ENCODE data around the gene TCEAL4. TPM values are rescaled to one million over a fixed set of nuclear protein-coding genes. Genes with fewer than 3 reads are reported as not detected.

TCEAL4 gene
- total and polyA plus RNA-seq, 2 donors (not counting 1 experiment from before 2014, with no cell fraction given) = 63.6 to 75.7 TPM

- Histone ChIP-seq H3K36me3 (ENCODE audit: control insufficient read depth, insufficient read depth, low read length) (no peaks in the 10 kb centered on the region), H3K4me3 (replicated peaks in 1 of 4; ENCODE audit: control extremely low read depth in 1 of 4, insufficient read depth in 1 of 4, low read depth in 3 of 4, low read length in 4 of 4) (peak overlapping the region; percentile 61 to 75 (median 64)), H4K20me1 (ENCODE audit: control insufficient read depth, extremely low read depth, insufficient read depth, low read length) (no peaks in the 10 kb centered on the region), H3K4me1 (ENCODE audit: control insufficient read depth, extremely low read depth, insufficient read depth, low read length) (no peaks in the 10 kb centered on the region), H3K9me3 (ENCODE audit: control insufficient read depth, insufficient read depth, low read depth, low read length) (no peaks in the 10 kb centered on the region), H3K27me3 (ENCODE audit: control insufficient read depth, insufficient read depth, low read length) (no peaks in the 10 kb centered on the region), H3K4me2 (ENCODE audit: extremely low read depth, insufficient read depth, low read length) (peak overlapping the region; percentile 64), H3K9ac (ENCODE audit: insufficient read depth, low read length) (peak overlapping the region; percentile 89), H2AFZ (ENCODE audit: low read length) (peak overlapping the region; percentile 30), H3K27ac (ENCODE audit: insufficient read depth, low read length) (peak overlapping the region; percentile 89), H3K79me2 (ENCODE audit: control insufficient read depth, insufficient read depth, low read length) (no peaks in the 10 kb centered on the region)
- DNase-seq (ENCODE audit: low read depth in 2 of 2) = no peak
- TF ChIP-seq, protein P1, sequence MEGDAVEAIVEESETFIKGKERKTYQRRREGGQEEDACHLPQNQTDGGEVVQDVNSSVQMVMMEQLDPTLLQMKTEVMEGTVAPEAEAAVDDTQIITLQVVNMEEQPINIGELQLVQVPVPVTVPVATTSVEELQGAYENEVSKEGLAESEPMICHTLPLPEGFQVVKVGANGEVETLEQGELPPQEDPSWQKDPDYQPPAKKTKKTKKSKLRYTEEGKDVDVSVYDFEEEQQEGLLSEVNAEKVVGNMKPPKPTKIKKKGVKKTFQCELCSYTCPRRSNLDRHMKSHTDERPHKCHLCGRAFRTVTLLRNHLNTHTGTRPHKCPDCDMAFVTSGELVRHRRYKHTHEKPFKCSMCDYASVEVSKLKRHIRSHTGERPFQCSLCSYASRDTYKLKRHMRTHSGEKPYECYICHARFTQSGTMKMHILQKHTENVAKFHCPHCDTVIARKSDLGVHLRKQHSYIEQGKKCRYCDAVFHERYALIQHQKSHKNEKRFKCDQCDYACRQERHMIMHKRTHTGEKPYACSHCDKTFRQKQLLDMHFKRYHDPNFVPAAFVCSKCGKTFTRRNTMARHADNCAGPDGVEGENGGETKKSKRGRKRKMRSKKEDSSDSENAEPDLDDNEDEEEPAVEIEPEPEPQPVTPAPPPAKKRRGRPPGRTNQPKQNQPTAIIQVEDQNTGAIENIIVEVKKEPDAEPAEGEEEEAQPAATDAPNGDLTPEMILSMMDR (conservative IDR thresholded peaks at IDR 0.05 in 1 of 2, IDR thresholded peaks at IDR 0.05 in 1 of 2; ENCODE audit: low read depth in 1 of 2, low read length in 2 of 2) = no peak
- TF ChIP-seq EZH2 (IDR thresholded peaks at IDR 0.05; ENCODE audit: low read length, missing control alignments) = no peak
Measured at GRCh38 chrX:103608306-103608963, 23.1 kb downstream of the TCEAL4 start.

- Histone ChIP-seq H3K27me3 (ENCODE audit: control insufficient read depth, insufficient read depth, low read length) (no peaks in the 10 kb centered on the region), H3K9me3 (ENCODE audit: control insufficient read depth, insufficient read depth, low read depth, low read length) (no peaks in the 10 kb centered on the region), H4K20me1 (ENCODE audit: control insufficient read depth, extremely low read depth, insufficient read depth, low read length) (no peaks in the 10 kb centered on the region), H3K27ac (ENCODE audit: insufficient read depth, low read length) (no peak overlapping the region), H3K4me1 (ENCODE audit: control insufficient read depth, extremely low read depth, insufficient read depth, low read length) (no peaks in the 10 kb centered on the region), H2AFZ (ENCODE audit: low read length) (no peak overlapping the region), H3K4me3 (replicated peaks in 1 of 4; ENCODE audit: control extremely low read depth in 1 of 4, insufficient read depth in 1 of 4, low read depth in 3 of 4, low read length in 4 of 4) (no peak overlapping the region), H3K36me3 (ENCODE audit: control insufficient read depth, insufficient read depth, low read length) (no peaks in the 10 kb centered on the region), H3K4me2 (ENCODE audit: extremely low read depth, insufficient read depth, low read length) (no peak overlapping the region), H3K9ac (ENCODE audit: insufficient read depth, low read length) (no peak overlapping the region), H3K79me2 (ENCODE audit: control insufficient read depth, insufficient read depth, low read length) (no peaks in the 10 kb centered on the region)
- TF ChIP-seq, protein P1 (conservative IDR thresholded peaks at IDR 0.05 in 1 of 2, IDR thresholded peaks at IDR 0.05 in 1 of 2; ENCODE audit: low read depth in 1 of 2, low read length in 2 of 2) = no peak
- TF ChIP-seq EZH2 (IDR thresholded peaks at IDR 0.05; ENCODE audit: low read length, missing control alignments) = no peak
- DNase-seq (ENCODE audit: low read depth in 2 of 2) = no peak
Measured at GRCh38 chrX:103610282-103610681, 25.0 kb downstream of the TCEAL4 start.

- Histone ChIP-seq H3K27me3 (ENCODE audit: control insufficient read depth, insufficient read depth, low read length) (no peaks in the 10 kb centered on the region), H3K79me2 (ENCODE audit: control insufficient read depth, insufficient read depth, low read length) (no peaks in the 10 kb centered on the region), H3K4me3 (replicated peaks in 1 of 4; ENCODE audit: control extremely low read depth in 1 of 4, insufficient read depth in 1 of 4, low read depth in 3 of 4, low read length in 4 of 4) (no peak overlapping the region), H3K27ac (ENCODE audit: insufficient read depth, low read length) (no peak overlapping the region), H2AFZ (ENCODE audit: low read length) (no peak overlapping the region), H3K4me2 (ENCODE audit: extremely low read depth, insufficient read depth, low read length) (no peak overlapping the region), H4K20me1 (ENCODE audit: control insufficient read depth, extremely low read depth, insufficient read depth, low read length) (no peaks in the 10 kb centered on the region), H3K9ac (ENCODE audit: insufficient read depth, low read length) (no peak overlapping the region), H3K4me1 (ENCODE audit: control insufficient read depth, extremely low read depth, insufficient read depth, low read length) (no peaks in the 10 kb centered on the region), H3K36me3 (ENCODE audit: control insufficient read depth, insufficient read depth, low read length) (no peaks in the 10 kb centered on the region), H3K9me3 (ENCODE audit: control insufficient read depth, insufficient read depth, low read depth, low read length) (no peaks in the 10 kb centered on the region)
- peak in 1 of 2 donors; percentile 30 for DNase-seq (ENCODE audit: low read depth in 2 of 2)
- TF ChIP-seq, protein P1 (conservative IDR thresholded peaks at IDR 0.05 in 1 of 2, IDR thresholded peaks at IDR 0.05 in 1 of 2; ENCODE audit: low read depth in 1 of 2, low read length in 2 of 2) = no peak
- no peak for TF ChIP-seq EZH2 (IDR thresholded peaks at IDR 0.05; ENCODE audit: low read length, missing control alignments)
Measured at GRCh38 chrX:103613362-103613890, 28.1 kb downstream of the TCEAL4 start.
